Body of pancreas (tissue), 4 donors: Measurements from ENCODE around the gene CDH22.

Source experiments
- CTCF ChIP-seq, 7 experiments: fragments of 450-650 bp in 4 of 7; fragments of 200-600 bp in 3 of 7; sonication (generic) in 3 of 7; IDR thresholded peaks; one replicate each; pipeline ENCODE4 v1.5.1; 2016 to 2019; ENCODE audit warnings: antibody characterized with exemption in 7 of 7
- POLR2A ChIP-seq, 3 donors: fragments of 450-650 bp; IDR thresholded peaks; one replicate each; pipeline ENCODE4 v1.6.1; 2016; ENCODE audit warnings: antibody characterized with exemption in 3 of 3, mild to moderate bottlenecking in 2 of 3

- TF ChIP-seq POLR2A (IDR thresholded peaks at IDR 0.05) (no peak), CTCF (IDR thresholded peaks at IDR 0.05) (no peak)
Measured at GRCh38 chr20:46354920-46355654, 46.8 kb upstream of the CDH22 start.
